CD4-positive, alpha-beta T cell treated with Interleukin-2 at 100 ng/mL for 4 hours (primary cell): ENCODE results near the gene VANGL2.

Experiments
- DNase-seq: peaks from one replicate; pipeline ENCODE4 v3.0.0-alpha.2; 2020; ENCODE audit warnings: low spot score

Gene VANGL2

GRCh38 chr1:160405331-160405877 lies 5.0 kb downstream of the VANGL2 start:
- no peak for DNase-seq

GRCh38 chr1:160406131-160406968 lies 6.0 kb downstream of the VANGL2 start:
- DNase-seq, result no peak

- no peak for DNase-seq
Observed at GRCh38 chr1:160407839-160408801, 7.8 kb downstream of the VANGL2 start.

- DNase-seq, result no peak
Observed at GRCh38 chr1:160408864-160409263, 8.5 kb downstream of the VANGL2 start.

- no peak for DNase-seq
Observed at GRCh38 chr1:160409486-160409885, 9.1 kb downstream of the VANGL2 start.

- no peak for DNase-seq
Observed at GRCh38 chr1:160410406-160411005, 10.1 kb downstream of the VANGL2 start.

- DNase-seq, result no peak
Observed at GRCh38 chr1:160411271-160412027, 11.1 kb downstream of the VANGL2 start.

- DNase-seq, result no peak
Observed at GRCh38 chr1:160412028-160412362, 11.6 kb downstream of the VANGL2 start.

- DNase-seq, result no peak
Observed at GRCh38 chr1:160413716-160414115, 13.4 kb downstream of the VANGL2 start.

- DNase-seq, result no peak
Observed at GRCh38 chr1:160414881-160415280, 14.5 kb downstream of the VANGL2 start.

GRCh38 chr1:160415696-160416290 lies 15.4 kb downstream of the VANGL2 start:
- no peak for DNase-seq

- DNase-seq, result no peak
Observed at GRCh38 chr1:160416369-160416768, 16.0 kb downstream of the VANGL2 start.

- DNase-seq, result no peak
Observed at GRCh38 chr1:160418483-160418882, 18.1 kb downstream of the VANGL2 start.

- DNase-seq, result no peak
Observed at GRCh38 chr1:160419150-160419837, 18.9 kb downstream of the VANGL2 start.

GRCh38 chr1:160419838-160420169 lies 19.4 kb downstream of the VANGL2 start:
- DNase-seq, result no peak

GRCh38 chr1:160420881-160421842 lies 20.8 kb downstream of the VANGL2 start:
- DNase-seq, result no peak

- no peak for DNase-seq
Observed at GRCh38 chr1:160421881-160422280, 21.5 kb downstream of the VANGL2 start.

GRCh38 chr1:160423966-160424365 lies 23.6 kb downstream of the VANGL2 start:
- DNase-seq, result no peak

GRCh38 chr1:160425847-160426246 lies 25.5 kb downstream of the VANGL2 start:
- DNase-seq, result no peak
